Tibial nerve (tissue), 4 donors: ENCODE results near the gene SULT1C3. TPM values are rescaled to one million over a fixed set of nuclear protein-coding genes. Genes with fewer than 3 reads are reported as not detected.

Experiments used
- DNase-seq, 2 donors: peaks; one replicate each; pipeline ENCODE4 v3.0.0-alpha.2; 2019; ENCODE audit warnings: low spot score in 2 of 2
- H3K27ac ChIP-seq, 4 donors: fragments of 200-600 bp; sonication (generic) in 3 of 4; one replicate each; pipeline ENCODE4 v1.5.1; 2017 to 2019; ENCODE audit warnings: mild to moderate bottlenecking in 1 of 4
- H3K27me3 ChIP-seq, 2 donors: fragments of 200-600 bp; sonication (generic) in 1 of 2; one replicate each; pipeline versions ENCODE4 v1.5.1 to v1.6.0; 2017 to 2019
- H3K36me3 ChIP-seq, 3 donors: fragments of 200-600 bp; sonication (generic); one replicate each; pipeline ENCODE4 v1.5.1; 2018 to 2019
- H3K4me1 ChIP-seq, 4 donors: fragments of 200-600 bp; sonication (generic) in 3 of 4; one replicate each; pipeline ENCODE4 v1.5.1; 2017 to 2019
- H3K4me3 ChIP-seq, 4 donors: fragments of 200-600 bp; sonication (generic) in 3 of 4; one replicate each; pipeline ENCODE4 v1.5.1; 2017 to 2019; ENCODE audit warnings: mild to moderate bottlenecking in 1 of 4, moderate library complexity in 1 of 4
- H3K9me3 ChIP-seq, 4 donors: fragments of 200-600 bp; sonication (generic) in 3 of 4; one replicate each; pipeline ENCODE4 v1.5.1; 2017 to 2019
- CTCF ChIP-seq, 5 experiments: fragments of 200-600 bp in 3 of 5; fragments of 450-650 bp in 2 of 5; sonication (generic) in 3 of 5; IDR thresholded peaks; one replicate each; pipeline ENCODE4 v1.5.1; 2016 to 2019; ENCODE audit warnings: antibody characterized with exemption in 5 of 5, mild to moderate bottlenecking in 3 of 5, moderate library complexity in 2 of 5
- EP300 ChIP-seq, 2 donors: sonication (generic); formaldehyde crosslinking; IDR thresholded peaks; one replicate each; pipeline ENCODE4 v1.6.1; 2017; ENCODE audit warnings: antibody characterized with exemption in 2 of 2, mild to moderate bottlenecking in 1 of 2
- POLR2A ChIP-seq, 2 donors: fragments of 450-650 bp; IDR thresholded peaks; one replicate each; pipeline ENCODE4 v1.6.1; 2017; ENCODE audit warnings: antibody characterized with exemption in 2 of 2, mild to moderate bottlenecking in 2 of 2, moderate library complexity in 2 of 2
- WGBS, 2 donors: methylation state at CpG; one replicate each; pipeline ENCODE4 v1.1.5; 2018; 5-methylcytosine and 5-hydroxymethylcytosine counted together
- total RNA-seq, 4 donors: library from RNA; depleted of rRNA; stranded (reverse); fragments of >200 nt; gene quantifications; one replicate each; pipeline ENCODE4 v1.1.0, GENCODE V29; 2016

The SULT1C3 gene
- total RNA-seq, 4 donors from 2014 or later = not detected

GRCh38 chr2:108260773-108261172 is 21.0 kb downstream of the SULT1C3 start:
- Histone ChIP-seq H3K4me3 (no peak overlapping the region), H3K36me3 (no peaks in the 10 kb centered on the region), H3K27me3 (no peaks in the 10 kb centered on the region), H3K4me1 (no peaks in the 10 kb centered on the region), H3K9me3 (no peaks in the 10 kb centered on the region), H3K27ac (no peak overlapping the region)
- DNase-seq = no peak
- no peak for TF ChIP-seq POLR2A (IDR thresholded peaks at IDR 0.05)
- WGBS, 2 donors = 87 to 94% methylated on average over 1 of the region's 1 CpG

- no peak for TF ChIP-seq CTCF (IDR thresholded peaks at IDR 0.05)
- no peak for TF ChIP-seq EP300 (IDR thresholded peaks at IDR 0.05)
- TF ChIP-seq POLR2A (IDR thresholded peaks at IDR 0.05) = no peak
- Histone ChIP-seq H3K9me3 (no peaks in the 10 kb centered on the region), H3K4me1 (peaks cover 0 to 7% (median 0%) of the 10 kb centered on the region in 4 donors), H3K36me3 (no peaks in the 10 kb centered on the region), H3K27me3 (no peaks in the 10 kb centered on the region), H3K27ac (no peak overlapping the region), H3K4me3 (no peak overlapping the region)
- no peak for DNase-seq
- 75 to 81% methylated on average over 1 of the region's 1 CpG for WGBS, 2 donors
Measured at GRCh38 chr2:108262036-108262435, 22.3 kb downstream of the SULT1C3 start.

GRCh38 chr2:108263401-108263800 is 23.6 kb downstream of the SULT1C3 start:
- peaks cover 0 to 18% (median 2%) of the 10 kb centered on the region in 4 donors for H3K4me1 ChIP-seq
- no peaks in the 10 kb centered on the region for H3K9me3 ChIP-seq
- H3K4me3 ChIP-seq = no peak overlapping the region
- no peaks in the 10 kb centered on the region for H3K36me3 ChIP-seq
- no peak overlapping the region for H3K27ac ChIP-seq
- DNase-seq = no peak
- no peaks in the 10 kb centered on the region for H3K27me3 ChIP-seq
- TF ChIP-seq EP300 (IDR thresholded peaks at IDR 0.05) (no peak), CTCF (IDR thresholded peaks at IDR 0.05) (no peak), POLR2A (IDR thresholded peaks at IDR 0.05) (no peak)

GRCh38 chr2:108266218-108266617 is 26.4 kb downstream of the SULT1C3 start:
- H3K4me1 ChIP-seq = peaks cover 0 to 18% (median 2%) of the 10 kb centered on the region in 4 donors
- no peaks in the 10 kb centered on the region for H3K36me3 ChIP-seq
- no peak overlapping the region for H3K27ac ChIP-seq
- DNase-seq = no peak
- H3K9me3 ChIP-seq = no peaks in the 10 kb centered on the region
- TF ChIP-seq CTCF (IDR thresholded peaks at IDR 0.05) = no peak
- no peak for TF ChIP-seq POLR2A (IDR thresholded peaks at IDR 0.05)
- TF ChIP-seq EP300 (IDR thresholded peaks at IDR 0.05) = no peak
- no peak overlapping the region for H3K4me3 ChIP-seq
- 60 to 70% methylated on average over 3 of the region's 3 CpGs for WGBS, 2 donors
- no peaks in the 10 kb centered on the region for H3K27me3 ChIP-seq

GRCh38 chr2:108267101-108267500 is 27.3 kb downstream of the SULT1C3 start:
- Histone ChIP-seq H3K4me1 (peaks cover 0 to 18% (median 2%) of the 10 kb centered on the region in 4 donors), H3K4me3 (no peak overlapping the region), H3K9me3 (no peaks in the 10 kb centered on the region), H3K27ac (peak overlapping the region in 3 of 4 donors; percentile 1 to 76 (median 71)), H3K27me3 (no peaks in the 10 kb centered on the region), H3K36me3 (no peaks in the 10 kb centered on the region)
- TF ChIP-seq EP300 (IDR thresholded peaks at IDR 0.05) (peak in 1 of 2 donors; percentile 42), CTCF (IDR thresholded peaks at IDR 0.05) (no peak)
- 27 to 42% methylated on average over 5 of the region's 5 CpGs for WGBS, 2 donors
- peak in 1 of 2 donors; percentile 56 for DNase-seq

GRCh38 chr2:108268001-108268400 is 28.2 kb downstream of the SULT1C3 start:
- whole genome bisulfite sequencing, 2 donors = 53 to 56% methylated on average over 4 of the region's 4 CpGs
- no peaks in the 10 kb centered on the region for H3K27me3 ChIP-seq
- no peak for DNase-seq
- no peak overlapping the region for H3K4me3 ChIP-seq
- peaks cover 0 to 21% (median 5%) of the 10 kb centered on the region in 4 donors for H3K4me1 ChIP-seq
- no peak for TF ChIP-seq CTCF (IDR thresholded peaks at IDR 0.05)
- TF ChIP-seq POLR2A (IDR thresholded peaks at IDR 0.05) = no peak
- TF ChIP-seq EP300 (IDR thresholded peaks at IDR 0.05) = no peak
- H3K9me3 ChIP-seq = no peaks in the 10 kb centered on the region
- H3K36me3 ChIP-seq = no peaks in the 10 kb centered on the region
- peak overlapping the region in 3 of 4 donors; percentile 1 to 76 (median 71) for H3K27ac ChIP-seq
